Measurements from ENCODE around the gene C5orf58. TPM values are rescaled to one million over a fixed set of nuclear protein-coding genes. Genes with fewer than 3 reads are reported as not detected.

C5orf58 gene
- total and polyA plus RNA-seq, 10 of the 15 experiments (the other 5 are each of a cell fraction or from before 2014, with no cell fraction given): 0.13 to 0.27 (median 0.26) TPM; not detected in 7

- CTCF ChIA-PET: interaction anchor here (0.6 to 7.9 kb wide), 35 partner anchors 8 to 159 kb away, joined by 3 to 189 read pairs (median 6); partner anchors contain the start of gene LCP2
- no peak for FAIRE-seq
- TF ChIP-seq ZNF207 (IDR thresholded peaks at IDR 0.05; ENCODE audit: borderline replicate concordance) (no peak), ZBTB4 (CRISPR knock-in tag; IDR thresholded peaks at IDR 0.05) (no peak)
- 90% methylated on average over 17 of the region's 17 CpGs for WGBS (ENCODE audit: insufficient coverage, insufficient replicate concordance, low lambda C conversion rate, missing lambda C conversion rate)
- RAD21 ChIA-PET (ENCODE audit: unreplicated experiment): interaction anchor here (0.6 to 4.5 kb wide), 18 partner anchors 9 to 914 kb away, joined by 3 to 88 read pairs (median 5); partner anchors contain the start of gene LCP2
- no peaks in the 10 kb centered on the region for H4K20me1 ChIP-seq (ENCODE audit: control insufficient read depth, insufficient read depth)
- no peak overlapping the region for H3K4me2 ChIP-seq (ENCODE audit: control insufficient read depth, insufficient read depth)
- peaks cover 7% of the 10 kb centered on the region for H3K4me1 ChIP-seq (ENCODE audit: control insufficient read depth, insufficient read depth, low read length)
- POLR2A ChIA-PET: interaction anchor here (0.6 to 3.9 kb wide), 8 partner anchors 12 to 308 kb away, joined by 3 to 19 read pairs (median 3); no protein-coding TSS in a partner anchor
- intact Hi-C loops (cut with micrococcal nuclease; ENCODE audit: unreplicated experiment) (no loop called here), in situ Hi-C loops (cut with MboI) (no loop called here)
- no peak overlapping the region for H3K27ac ChIP-seq (ENCODE audit: control insufficient read depth, insufficient read depth)
- peaks cover 6 to 21% of the 10 kb centered on the region in 2 experiments; a peak in 3 of 4 replicates for H3K36me3 ChIP-seq (ENCODE audit: control insufficient read depth in 2 of 2, insufficient read depth in 2 of 2, low read length in 1 of 2)
- no peak overlapping the region for H2AFZ ChIP-seq (ENCODE audit: control insufficient read depth, low read depth, low read length)
- no peak for DNase-seq (ENCODE audit: low read depth, low spot score)
- H3K79me2 ChIP-seq (ENCODE audit: control insufficient read depth, insufficient read depth, low read length): no peaks in the 10 kb centered on the region
- H3K4me3 ChIP-seq: no peak overlapping the region
- BruUV-seq (replicated peaks): no TSS peak
- SMC1A ChIA-PET (ENCODE audit: uncharacterized antibody, unreplicated experiment): interaction anchor here (0.6 to 16.6 kb wide), 21 partner anchors 7 to 1801 kb away, joined by 3 to 451 read pairs (median 5); partner anchors contain the start of genes KCNMB1 and LCP2
- H3K9ac ChIP-seq (ENCODE audit: control insufficient read depth, insufficient read depth, low read length): no peak overlapping the region
- no peaks in the 10 kb centered on the region for H3K9me3 ChIP-seq (replicated peaks; ENCODE audit: control insufficient read depth, insufficient read depth, low read length)
- ATAC-seq: no peak
- no peaks in the 10 kb centered on the region for H3K27me3 ChIP-seq (replicated peaks in 1 of 2; ENCODE audit: control insufficient read depth in 2 of 2, insufficient read depth in 2 of 2, low read length in 1 of 2)
Observed at GRCh38 chr5:170266570-170267381, 34.0 kb downstream of the C5orf58 start.

Measured in GM12878 (cell line).